H1 (cell line): Measurements from ENCODE around the gene ACTR1B. TPM values are rescaled to one million over a fixed set of nuclear protein-coding genes. Genes with fewer than 3 reads are reported as not detected.

Experiments used
- CTCF ChIA-PET: fragments of 300-600 bp; sonication (Branson Sonifier 250); formaldehyde crosslinking; loops from one replicate; lab custom pipeline; 2021; ENCODE audit not compliant: partially characterized antibody; lab: Charles Lee
- POLR2A ChIA-PET: fragments of 300-600 bp; sonication (Branson Sonifier 250); formaldehyde crosslinking; loops from one replicate; lab custom pipeline; 2021; ENCODE audit warnings: inconsistent platforms; ENCODE audit not compliant: partially characterized antibody; lab: Charles Lee
- DNase-seq, 2 experiments: peaks; one replicate each; pipeline versions ENCODE4 v3.0.0 to v3.0.0-alpha.2; 2010 to 2022; ENCODE audit warnings: low spot score in 2 of 2, low read depth in 1 of 2, mixed read lengths in 1 of 2
- FAIRE-seq: peaks from 2 replicates; lab custom pipeline; 2011; peaks lifted over from hg19 to GRCh38; lab: Jason Lieb, UNC
- H2AFZ ChIP-seq: 2 replicates; pipeline ENCODE4 v1.8.1; 2012; ENCODE audit warnings: low read length, inconsistent platforms
- H2AK5ac ChIP-seq: 2 replicates; pipeline ENCODE4 v1.6.1; 2013; ENCODE audit warnings: low read depth, low read length
- H2BK120ac ChIP-seq: replicated peaks from 2 replicates; pipeline ENCODE3; 2013; ENCODE audit warnings: low read depth, low read length, inconsistent platforms
- H2BK12ac ChIP-seq: 2 replicates; pipeline ENCODE4 v1.6.1; 2013; ENCODE audit warnings: low read depth, low read length
- H2BK15ac ChIP-seq: 2 replicates; pipeline ENCODE4 v1.6.1; 2013; ENCODE audit warnings: low read length
- H2BK20ac ChIP-seq: 2 replicates; pipeline ENCODE4 v1.6.1; 2013; ENCODE audit warnings: low read length
- H2BK5ac ChIP-seq: 2 replicates; pipeline ENCODE4 v1.6.1; 2013; ENCODE audit warnings: low read depth, low read length
- H3K14ac ChIP-seq: 2 replicates; pipeline ENCODE4 v1.6.1; 2013; ENCODE audit warnings: inconsistent platforms; ENCODE audit not compliant: insufficient read length
- H3K18ac ChIP-seq: 2 replicates; pipeline ENCODE4 v1.6.1; 2013; ENCODE audit warnings: low read length; ENCODE audit errors: extremely low read depth
- H3K23ac ChIP-seq: 2 replicates; pipeline ENCODE4 v1.6.1; 2013; ENCODE audit warnings: inconsistent platforms; ENCODE audit not compliant: insufficient read length
- H3K23me2 ChIP-seq: 2 replicates; pipeline ENCODE4 v1.6.1; 2013; ENCODE audit warnings: low read depth, low read length
- H3K27ac ChIP-seq: 2 replicates; pipeline ENCODE4 v1.6.1; 2011; ENCODE audit warnings: low read depth, low read length, inconsistent platforms
- H3K27me3 ChIP-seq, 4 experiments: replicated peaks in 1 of 4; 1 replicate in 1 of 4; 2 replicates in 3 of 4; pipeline versions ENCODE4 v1.6.1 to v1.8.1; 2011 to 2013; ENCODE audit warnings: low read length in 3 of 4, mild to moderate bottlenecking in 3 of 4, inconsistent platforms in 2 of 4, mixed read lengths in 2 of 4, moderate library complexity in 1 of 4; ENCODE audit not compliant: control insufficient read depth in 3 of 4, insufficient read depth in 3 of 4; ENCODE audit errors: extremely low read depth in 1 of 4
- H3K36me3 ChIP-seq, 4 experiments: 2 replicates each; pipeline versions ENCODE4 v1.6.1 to v1.8.1; 2011 to 2013; ENCODE audit warnings: mild to moderate bottlenecking in 4 of 4, low read length in 3 of 4, moderate library complexity in 2 of 4, control low read depth in 1 of 4, inconsistent platforms in 1 of 4; ENCODE audit not compliant: insufficient read depth in 4 of 4, control insufficient read depth in 2 of 4
- H3K4ac ChIP-seq: replicated peaks from 2 replicates; pipeline ENCODE3; 2013; ENCODE audit warnings: low read length, low read depth, mixed read lengths, inconsistent platforms; ENCODE audit not compliant: insufficient read length
- H3K4me1 ChIP-seq, 4 experiments: replicated peaks in 1 of 4; 1 replicate in 1 of 4; 2 replicates in 3 of 4; pipeline versions ENCODE4 v1.6.1 to v1.8.1; 2011 to 2013; ENCODE audit warnings: low read length in 3 of 4, inconsistent platforms in 2 of 4, mixed read lengths in 1 of 4; ENCODE audit not compliant: insufficient read depth in 4 of 4, control insufficient read depth in 3 of 4
- H3K4me2 ChIP-seq, 2 experiments: 2 replicates each; pipeline versions ENCODE4 v1.6.1 to v1.8.1; 2011 to 2013; ENCODE audit warnings: low read depth in 2 of 2, low read length in 2 of 2, control low read depth in 1 of 2, inconsistent platforms in 1 of 2, mild to moderate bottlenecking in 1 of 2; ENCODE audit not compliant: insufficient read depth in 1 of 2
- H3K4me3 ChIP-seq, 4 experiments: fragments of 200-600, 300-600 bp in 1 of 4; sonication (generic), shearing (Covaris generic), sonication (Bioruptor Twin) in 1 of 4; 2 replicates each; pipeline versions ENCODE4 v1.5.1 to v1.8.1; 2011 to 2016; ENCODE audit warnings: low read length in 4 of 4, low read depth in 3 of 4, control low read depth in 2 of 4, inconsistent platforms in 2 of 4, mild to moderate bottlenecking in 2 of 4, mixed read lengths in 1 of 4, moderate library complexity in 1 of 4; ENCODE audit not compliant: insufficient read depth in 2 of 4; ENCODE audit errors: extremely low read depth in 1 of 4
- H3K56ac ChIP-seq: replicated peaks from 2 replicates; pipeline ENCODE3; 2013; ENCODE audit warnings: low read depth, mild to moderate bottlenecking, mixed read lengths, low read length, inconsistent platforms; ENCODE audit not compliant: insufficient read length
- H3K79me1 ChIP-seq: 2 replicates; pipeline ENCODE4 v1.6.1; 2013; ENCODE audit warnings: low read depth, low read length, control low read depth
- H3K79me2 ChIP-seq, 2 experiments: 2 replicates each; pipeline versions ENCODE4 v1.6.1 to v1.8.1; 2012 to 2013; ENCODE audit warnings: low read length in 2 of 2, mild to moderate bottlenecking in 2 of 2, inconsistent platforms in 1 of 2; ENCODE audit not compliant: insufficient read depth in 2 of 2, control insufficient read depth in 1 of 2
- H3K9ac ChIP-seq, 4 experiments: replicated peaks in 1 of 4; 1 replicate in 1 of 4; 2 replicates in 3 of 4; pipeline versions ENCODE4 v1.6.1 to v1.8.1; 2011 to 2013; ENCODE audit warnings: low read depth in 3 of 4, low read length in 3 of 4, control low read depth in 2 of 4, mild to moderate bottlenecking in 2 of 4, moderate library complexity in 2 of 4, inconsistent platforms in 1 of 4; ENCODE audit errors: extremely low read depth in 1 of 4
- H3K9me3 ChIP-seq, 2 experiments: 2 replicates each; pipeline versions ENCODE4 v1.6.1 to v1.8.1; 2012 to 2013; ENCODE audit warnings: mild to moderate bottlenecking in 2 of 2, moderate library complexity in 2 of 2, control low read depth in 1 of 2, inconsistent platforms in 1 of 2, low read depth in 1 of 2, low read length in 1 of 2, mixed read lengths in 1 of 2; ENCODE audit not compliant: insufficient read depth in 2 of 2
- H4K20me1 ChIP-seq, 2 experiments: replicated peaks in 1 of 2; 2 replicates each; pipeline versions ENCODE3 to v1.8.1; 2011 to 2013; ENCODE audit warnings: inconsistent platforms in 2 of 2, low read length in 2 of 2, mild to moderate bottlenecking in 1 of 2; ENCODE audit not compliant: insufficient read depth in 2 of 2, control insufficient read depth in 1 of 2
- H4K5ac ChIP-seq: 2 replicates; pipeline ENCODE4 v1.6.1; 2013; ENCODE audit warnings: low read length, low read depth, mixed read lengths, inconsistent platforms; ENCODE audit not compliant: insufficient read length
- H4K8ac ChIP-seq: 2 replicates; pipeline ENCODE4 v1.8.0; 2013; ENCODE audit warnings: mild to moderate bottlenecking, moderate library complexity, low read length, inconsistent platforms; ENCODE audit not compliant: insufficient read depth; ENCODE audit errors: extremely low read depth
- H4K91ac ChIP-seq: replicated peaks from 2 replicates; pipeline ENCODE3; 2013; ENCODE audit warnings: low read length, mixed read lengths, inconsistent platforms; ENCODE audit not compliant: insufficient read length
- CHD2 ChIP-seq: IDR thresholded peaks from 2 replicates; pipeline ENCODE4 v1.6.1; 2012; ENCODE audit warnings: low read length, improper control_type of control experiment
- JUN ChIP-seq: IDR thresholded peaks from 2 replicates; pipeline ENCODE4 v1.6.1; 2011; ENCODE audit warnings: low read depth, mild to moderate bottlenecking, improper control_type of control experiment, low read length
- PHF8 ChIP-seq: fragments of 200-600 bp; sonication (generic); conservative IDR thresholded peaks from 2 replicates; pipeline ENCODE4 v1.7.1; 2012; ENCODE audit warnings: low read depth, mild to moderate bottlenecking, inconsistent platforms, low read length, moderate library complexity
- POLR2AphosphoS5 ChIP-seq: IDR thresholded peaks from 2 replicates; pipeline ENCODE4 v1.6.1; 2011; ENCODE audit warnings: low read depth, low read length
- RBBP5 ChIP-seq: IDR thresholded peaks from 2 replicates; pipeline ENCODE4 v1.7.1; 2012; ENCODE audit warnings: low read depth, mild to moderate bottlenecking, inconsistent platforms, low read length, moderate library complexity, borderline replicate concordance
- SP1 ChIP-seq: IDR thresholded peaks from 2 replicates; pipeline ENCODE4 v1.6.1; 2011; ENCODE audit warnings: low read depth, low read length
- SUZ12 ChIP-seq: fragments of 200-600 bp; sonication (generic); IDR thresholded peaks from 2 replicates; pipeline ENCODE4 v1.6.1; 2012; ENCODE audit warnings: mild to moderate bottlenecking, inconsistent platforms, low read length, moderate library complexity, mixed read lengths
- TBP ChIP-seq: IDR thresholded peaks from 2 replicates; pipeline ENCODE4 v1.6.1; 2011; ENCODE audit warnings: low read depth, low read length, improper control_type of control experiment
- TCF12 ChIP-seq: IDR thresholded peaks from 2 replicates; pipeline ENCODE4 v1.6.1; 2011; ENCODE audit warnings: low read depth, mild to moderate bottlenecking, low read length
- TEAD4 ChIP-seq: IDR thresholded peaks from 2 replicates; pipeline ENCODE4 v1.6.1; 2012; ENCODE audit warnings: low read depth, low read length, inconsistent platforms, mixed read lengths
- YY1 ChIP-seq: IDR thresholded peaks from 2 replicates; pipeline ENCODE4 v1.6.1; 2011; ENCODE audit warnings: low read depth, mild to moderate bottlenecking, low read length
- WGBS, 2 experiments: shearing (Covaris generic) in 1 of 2; methylation state at CpG; one replicate each; pipeline versions ENCODE4 v1.1.6 to v1.1.7; 2013 to 2015; ENCODE audit warnings: low lambda C conversion rate in 2 of 2, mixed read lengths in 2 of 2, inconsistent platforms in 1 of 2, low coverage in 1 of 2, missing lambda C conversion rate in 1 of 2; ENCODE audit not compliant: insufficient replicate concordance in 2 of 2, insufficient coverage in 1 of 2, insufficient read length in 1 of 2; ENCODE audit errors: extremely low coverage in 1 of 2, missing lambda C conversion rate in 1 of 2; 5-methylcytosine and 5-hydroxymethylcytosine counted together
- polyA plus RNA-seq, 7 experiments: library from polyadenylated mRNA; depleted of rRNA in 3 of 7; stranded (reverse) in 5 of 7; unstranded in 2 of 7; fragments of >200 nt in 5 of 7; fragments of 200-250 nt in 2 of 7; gene quantifications; 1 replicate in 5 of 7; 2 replicates in 1 of 7; 4 replicates in 1 of 7; pipeline versions ENCODE4 v1.2.1 to v1.2.3, GENCODE V29; 2011 to 2013; ENCODE audit warnings: missing spikeins in 2 of 7, mixed read lengths in 2 of 7
- total RNA-seq: library from RNA; stranded (reverse); fragmentation: NEBNext Ultra II Directional; extraction: Animal tissue kit (Norgen Biotek cat#: 25700); gene quantifications from 2 replicates; pipeline ENCODE4 v1.2.1, GENCODE V29; 2021

ACTR1B gene
- total and polyA plus RNA-seq, 2 of the 8 experiments (the other 6 are each of a cell fraction or from before 2014, with no cell fraction given): 40.7 to 56.0 TPM

DNA sequence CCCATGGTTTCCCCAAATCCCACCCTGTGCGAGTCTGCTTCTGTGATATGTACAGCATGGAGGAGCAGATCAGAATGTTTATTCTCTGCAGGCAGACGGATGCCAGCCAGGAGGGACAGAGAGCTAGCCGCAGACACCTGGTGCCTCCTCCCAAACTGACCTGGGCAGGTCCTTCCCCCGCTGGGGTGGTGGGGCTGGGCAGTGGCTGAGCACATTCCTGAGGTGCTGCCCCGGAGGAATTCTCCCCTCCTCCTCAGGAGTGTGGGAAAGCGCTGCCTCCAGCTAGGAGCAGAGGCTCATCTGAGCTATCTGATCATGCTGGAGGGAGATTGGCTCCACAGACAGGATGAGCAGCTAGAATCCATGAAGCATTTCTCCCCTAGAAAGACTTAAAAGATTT lies 27.3 kb upstream of the ACTR1B start:
- no peak overlapping the region for H2BK120ac ChIP-seq
- CTCF ChIA-PET: interaction anchor here (0.8 to 2.7 kb wide), 11 partner anchors 9 to 101 kb away, joined by 3 to 33 read pairs (median 4); partner anchors contain the start of gene ACTR1B
- no peak overlapping the region for H2AK5ac ChIP-seq
- no peak overlapping the region for H3K4me3 ChIP-seq
- no peak overlapping the region for H3K9ac ChIP-seq
- H3K79me1 ChIP-seq: no peaks in the 10 kb centered on the region
- peak overlapping the region; percentile 57; the same call in 1 of the 2 replicates for H4K8ac ChIP-seq
- H3K18ac ChIP-seq: 0 out of 2 replicates have a peak overlapping the region, but pooled peaks have one; percentile 48
- no peak overlapping the region for H3K27ac ChIP-seq
- no peak overlapping the region for H2BK12ac ChIP-seq
- no peak overlapping the region for H2BK15ac ChIP-seq
- H3K56ac ChIP-seq: no peak overlapping the region
- H3K4ac ChIP-seq: no peak overlapping the region
- no peak overlapping the region for H4K91ac ChIP-seq
- H3K23ac ChIP-seq: no peak overlapping the region
- H2BK20ac ChIP-seq: no peak overlapping the region
- DNase-seq: peak; percentile 38 to 70
- no peaks in the 10 kb centered on the region for H4K20me1 ChIP-seq
- WGBS, 2 experiments: 38% methylated on average over 5 of the region's 6 CpGs; no CpG with 5 or more reads in 1 of the 2 experiments
- H3K79me2 ChIP-seq: no peaks in the 10 kb centered on the region
- no peaks in the 10 kb centered on the region for H3K36me3 ChIP-seq
- no peak overlapping the region for H2BK5ac ChIP-seq
- H3K9me3 ChIP-seq: no peaks in the 10 kb centered on the region
- POLR2A ChIA-PET: interaction anchor here (0.8 to 1.5 kb wide), 5 partner anchors 9 to 100 kb away, joined by 3 to 11 read pairs (median 3); partner anchors contain the start of genes ACTR1B and COX5B
- no peak for FAIRE-seq
- TF ChIP-seq TEAD4 (peak; percentile 91), PHF8 (no peak), TBP (0 out of 2 replicates have a peak, but pooled peaks have one; percentile 20), TCF12 (0 out of 2 replicates have a peak, but pooled peaks have one; percentile 73), SP1 (no peak), POLR2AphosphoS5 (no peak), JUN (no peak), SUZ12 (no peak), CHD2 (0 out of 2 replicates have a peak, but pooled peaks have one; percentile 30), YY1 (0 out of 2 replicates have a peak, but pooled peaks have one; percentile 42), RBBP5 (no peak)
- H3K14ac ChIP-seq: no peak overlapping the region
- peaks cover 0 to 10% (median 4%) of the 10 kb centered on the region in 4 experiments; a peak in 4 of 7 replicates for H3K4me1 ChIP-seq
- peak overlapping the region; percentile 76; the same call in 1 of the 2 replicates for H2AFZ ChIP-seq
- peak overlapping the region; percentile 29 to 54; a peak in 2 of 4 replicates for H3K4me2 ChIP-seq
- H3K23me2 ChIP-seq: no peaks in the 10 kb centered on the region
- no peak overlapping the region for H4K5ac ChIP-seq
- H3K27me3 ChIP-seq: no peaks in the 10 kb centered on the region
